Coronary artery (tissue), 2 donors: ENCODE results near the gene ARHGAP10.

Experiments used
- DNase-seq: peaks from one replicate; pipeline ENCODE4 v3.0.0-alpha.2; 2017; ENCODE audit warnings: low spot score
- H3K27ac ChIP-seq, 2 donors: fragments of 200-600 bp; sonication (generic); one replicate each; pipeline ENCODE4 v1.5.1; 2016 to 2019
- H3K4me3 ChIP-seq: fragments of 200-600 bp; sonication (generic); 2 replicates; pipeline ENCODE4 v1.5.1; 2016; ENCODE audit warnings: mild to moderate bottlenecking, moderate library complexity
- CTCF ChIP-seq: fragments of 200-600 bp; sonication (generic); IDR thresholded peaks from one replicate; pipeline ENCODE4 v1.5.1; 2019; ENCODE audit warnings: antibody characterized with exemption

The ARHGAP10 gene

GRCh38 chr4:147782087-147782781 is 50.3 kb downstream of the ARHGAP10 start:
- TF ChIP-seq CTCF, result no peak
- DNase-seq, result no peak
- H3K4me3 ChIP-seq, result no peak overlapping the region
- H3K27ac ChIP-seq, result peak overlapping the region in 1 of 2 donors; percentile 6

- TF ChIP-seq CTCF, result no peak
- Histone ChIP-seq H3K4me3 (no peak overlapping the region), H3K27ac (no peak overlapping the region)
- DNase-seq, result no peak
These were observed 53.2 kb downstream of the ARHGAP10 start for GRCh38 chr4:147785129-147785528.

- no peak for DNase-seq
- TF ChIP-seq CTCF, result no peak
- Histone ChIP-seq H3K27ac (no peak overlapping the region), H3K4me3 (no peak overlapping the region)
These were observed 54.1 kb downstream of the ARHGAP10 start for GRCh38 chr4:147786031-147786430.

GRCh38 chr4:147786531-147786930 is 54.6 kb downstream of the ARHGAP10 start:
- H3K27ac ChIP-seq, result peak overlapping the region in 1 of 2 donors; percentile 13

GRCh38 chr4:147787204-147787603 is 55.3 kb downstream of the ARHGAP10 start:
- no peak for TF ChIP-seq CTCF
- H3K27ac ChIP-seq, result peak overlapping the region in 1 of 2 donors; percentile 58

More at GRCh38 chr4:147786531-147786930, 54.6 kb downstream of the ARHGAP10 start:
- no peak overlapping the region for H3K4me3 ChIP-seq
- DNase-seq, result no peak
- TF ChIP-seq CTCF, result no peak

GRCh38 chr4:147788791-147789190 is 56.9 kb downstream of the ARHGAP10 start:
- Histone ChIP-seq H3K27ac (peak overlapping the region in 1 of 2 donors; percentile 42), H3K4me3 (no peak overlapping the region)
- DNase-seq, result no peak
- TF ChIP-seq CTCF, result no peak

More at GRCh38 chr4:147787204-147787603, 55.3 kb downstream of the ARHGAP10 start:
- no peak for DNase-seq
- peak overlapping the region; percentile 25 for H3K4me3 ChIP-seq

GRCh38 chr4:147789596-147789995 is 57.7 kb downstream of the ARHGAP10 start:
- DNase-seq, result no peak
- Histone ChIP-seq H3K4me3 (no peak overlapping the region), H3K27ac (peak overlapping the region in 1 of 2 donors; percentile 42)
- no peak for TF ChIP-seq CTCF
